A673 (cell line): Measurements from ENCODE around the gene ZNF683. TPM values are rescaled to one million over a fixed set of nuclear protein-coding genes. Genes with fewer than 3 reads are reported as not detected.

Experiments
- BruUV-seq: library from RNA; stranded (reverse); fragments of 400-500 nt; replicated peaks from 2 replicates; lab custom pipeline; 2021; lab: Mats Ljungman, UMichigan
- CTCF ChIA-PET: fragments of 300-600 bp; sonication (Branson Sonifier 250); formaldehyde crosslinking; loops from one replicate; lab custom pipeline; 2022; ENCODE audit warnings: antibody characterized with exemption; lab: Charles Lee
- POLR2A ChIA-PET: fragments of 300-600 bp; sonication (Branson Sonifier 250); formaldehyde crosslinking; loops from one replicate; lab custom pipeline; 2022; ENCODE audit warnings: antibody characterized with exemption; ENCODE audit not compliant: low non-redundant PET; lab: Charles Lee
- DNase-seq: peaks from one replicate; pipeline ENCODE4 v3.0.0-alpha.2; 2015; ENCODE audit warnings: low spot score
- H3K27ac ChIP-seq: fragments of 200-600 bp; sonication (generic); 2 replicates; pipeline ENCODE4 v1.5.1; 2016; ENCODE audit warnings: mixed run types, low read depth, mild to moderate bottlenecking, mixed read lengths, antibody characterized with exemption, low read length; ENCODE audit not compliant: poor library complexity, severe bottlenecking
- H3K27me3 ChIP-seq: fragments of 200-600 bp; sonication (generic); replicated peaks from 2 replicates; pipeline ENCODE4 v1.6.1; 2017; ENCODE audit warnings: mixed run types, low read depth, mild to moderate bottlenecking, mixed read lengths, antibody characterized with exemption, low read length; ENCODE audit not compliant: insufficient read depth, poor library complexity
- H3K36me3 ChIP-seq: fragments of 200-600 bp; sonication (generic); 2 replicates; pipeline ENCODE4 v1.6.1; 2016; ENCODE audit warnings: mixed run types, mild to moderate bottlenecking, mixed read lengths, antibody characterized with exemption, low read length; ENCODE audit not compliant: insufficient read depth, poor library complexity, severe bottlenecking
- H3K4me1 ChIP-seq: fragments of 200-600 bp; sonication (generic); 2 replicates; pipeline ENCODE4 v1.6.1; 2017; ENCODE audit warnings: mixed run types, mild to moderate bottlenecking, mixed read lengths, antibody characterized with exemption, low read length; ENCODE audit not compliant: insufficient read depth, poor library complexity, severe bottlenecking
- H3K4me3 ChIP-seq: fragments of 200-600 bp; sonication (generic); 2 replicates; pipeline ENCODE4 v1.5.1; 2016; ENCODE audit warnings: low read depth, mixed run types, mild to moderate bottlenecking, mixed read lengths, low read length; ENCODE audit not compliant: poor library complexity, severe bottlenecking
- H3K9me3 ChIP-seq: fragments of 200-600 bp; sonication (generic); 2 replicates; pipeline ENCODE4 v1.6.1; 2016; ENCODE audit warnings: mixed run types, low read depth, mild to moderate bottlenecking, mixed read lengths, antibody characterized with exemption, low read length; ENCODE audit not compliant: poor library complexity, severe bottlenecking
- CTCF ChIP-seq: fragments of 300-800, 200-600 bp; sonication (generic); conservative IDR thresholded peaks from 2 replicates; pipeline ENCODE4 v1.5.1; 2017; ENCODE audit warnings: low read depth, mild to moderate bottlenecking, antibody characterized with exemption, low read length, moderate library complexity, mixed read lengths
- EZH2 ChIP-seq: fragments of 200-600 bp; sonication (generic); IDR thresholded peaks from 2 replicates; pipeline ENCODE4 v1.6.1; 2017; ENCODE audit warnings: borderline replicate concordance, low read depth, mild to moderate bottlenecking, mixed read lengths, antibody characterized with exemption, low read length; ENCODE audit not compliant: poor library complexity, severe bottlenecking
- intact Hi-C: fragments of 100-400 bp; cut with micrococcal nuclease; formaldehyde crosslinking; loops from one replicate; pipeline ENCODE4 v1.10.0; 2022; ENCODE audit not compliant: unreplicated experiment
- total RNA-seq: library from RNA; stranded (reverse); gene quantifications from 2 replicates; pipeline ENCODE4 v1.2.3, GENCODE V29; 2021

The ZNF683 gene
- total RNA-seq, 1 experiment from 2014 or later = not detected

DNA sequence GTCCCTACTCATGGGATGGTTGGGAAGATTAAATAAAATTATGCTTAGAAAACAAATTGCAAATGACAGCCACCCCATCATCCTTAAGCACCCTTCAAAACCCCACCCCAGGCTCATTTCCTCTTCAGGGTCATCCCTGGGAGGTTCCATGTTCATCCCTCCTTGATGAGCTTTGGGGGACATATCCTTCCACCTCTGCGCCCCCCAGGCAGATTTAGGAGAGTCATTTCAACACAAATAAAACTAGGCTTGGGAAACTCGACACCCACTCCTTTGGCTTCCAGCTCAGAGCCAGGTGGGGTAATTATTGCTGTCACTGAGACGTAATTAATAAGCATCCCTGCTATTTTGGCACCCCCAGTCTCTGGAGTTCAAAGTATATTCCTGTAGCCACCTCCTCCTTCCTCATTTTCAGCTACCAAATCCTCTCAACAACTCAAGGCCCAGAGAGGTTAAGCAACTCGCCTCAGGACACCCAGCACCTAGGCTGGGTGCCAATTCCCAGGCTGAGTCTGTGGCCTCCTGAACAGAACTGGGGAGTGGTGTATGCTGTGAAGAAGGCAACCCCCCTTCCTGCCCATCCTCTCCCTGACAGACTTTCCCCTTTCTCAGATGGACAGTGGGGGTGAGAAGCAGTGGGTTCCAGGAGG is 19.2 kb downstream of the ZNF683 start:
- no TSS peak for BruUV-seq
- H3K4me1 ChIP-seq = no peaks in the 10 kb centered on the region
- TF ChIP-seq EZH2 (no peak), CTCF (no peak)
- no peak for DNase-seq
- POLR2A ChIA-PET = no interaction called here
- intact Hi-C loops = no loop called here
- CTCF ChIA-PET = no interaction called here
- H3K27ac ChIP-seq = no peak overlapping the region
- no peaks in the 10 kb centered on the region for H3K27me3 ChIP-seq
- H3K9me3 ChIP-seq = no peaks in the 10 kb centered on the region
- H3K36me3 ChIP-seq = no peaks in the 10 kb centered on the region
- no peak overlapping the region for H3K4me3 ChIP-seq

- ChIA-PET POLR2A (no interaction called here), CTCF (no interaction called here)
- Histone ChIP-seq H3K27ac (no peak overlapping the region), H3K4me3 (no peak overlapping the region), H3K36me3 (no peaks in the 10 kb centered on the region), H3K9me3 (no peaks in the 10 kb centered on the region), H3K4me1 (no peaks in the 10 kb centered on the region), H3K27me3 (no peaks in the 10 kb centered on the region)
- no TSS peak for BruUV-seq
- DNase-seq = no peak
- intact Hi-C loops = no loop called here
- TF ChIP-seq CTCF (no peak), EZH2 (no peak)
These were observed 20.2 kb downstream of the ZNF683 start for GRCh38 chr1:26352338-26352679.

DNA sequence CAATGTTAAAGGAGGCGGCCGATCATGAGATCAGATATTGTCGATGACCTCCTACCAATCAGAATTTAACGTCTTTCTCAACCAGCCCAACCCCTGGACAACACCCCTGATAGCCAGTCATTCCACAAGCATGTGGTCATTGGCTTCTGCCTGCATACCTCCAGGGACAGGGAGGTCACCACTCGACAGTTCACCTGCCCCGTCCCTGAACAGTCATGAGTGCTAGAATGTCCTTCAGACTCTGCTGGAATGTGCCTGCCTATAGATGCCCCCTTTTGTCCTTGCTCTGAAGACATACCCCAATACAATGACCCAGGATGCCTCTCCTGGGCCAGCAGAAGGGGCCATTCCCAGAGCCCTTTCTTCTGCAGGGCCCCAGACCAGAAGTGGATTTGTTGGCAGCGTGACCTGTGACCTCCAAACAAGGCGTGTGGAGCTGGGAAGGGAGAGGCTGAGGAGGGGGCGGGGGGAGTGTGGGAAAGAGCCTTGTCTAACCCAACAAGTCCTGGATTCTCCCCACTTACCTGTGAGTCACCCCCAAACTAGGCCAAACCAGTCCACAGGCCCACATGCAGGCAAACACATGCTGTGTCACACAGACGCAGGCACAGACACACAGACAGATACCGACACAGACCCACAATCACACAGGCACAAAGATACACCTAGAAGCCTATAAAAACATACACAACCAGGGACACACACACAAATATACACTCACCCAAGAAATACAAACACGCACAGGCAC is 20.8 kb downstream of the ZNF683 start:
- ChIA-PET CTCF (no interaction called here), POLR2A (no interaction called here)
- no peak for TF ChIP-seq EZH2
- TF ChIP-seq CTCF = no peak
- H3K4me1 ChIP-seq = no peaks in the 10 kb centered on the region
- DNase-seq = no peak
- no peaks in the 10 kb centered on the region for H3K27me3 ChIP-seq
- H3K27ac ChIP-seq = no peak overlapping the region
- no peaks in the 10 kb centered on the region for H3K9me3 ChIP-seq
- intact Hi-C loops = no loop called here
- no peak overlapping the region for H3K4me3 ChIP-seq
- H3K36me3 ChIP-seq = no peaks in the 10 kb centered on the region
- no TSS peak for BruUV-seq
